DND-41 (cell line): ENCODE measurements around the gene ADPGK.
"Not testable (repeated sequence)": the region's sequence is repeated elsewhere in the genome, so short reads cannot be mapped to it uniquely, and the experiment has no call there.

Experiments used
- EZH2 ChIP-seq: IDR thresholded peaks from 3 replicates; pipeline ENCODE4 v1.6.1; 2012; ENCODE audit warnings: borderline replicate concordance, low read depth, mild to moderate bottlenecking, moderate library complexity, low read length, inconsistent platforms; ENCODE audit not compliant: severe bottlenecking
- TF ChIP-seq, protein P1 (sequence below): IDR thresholded peaks from 2 replicates; pipeline ENCODE4 v1.5.1; 2012; ENCODE audit warnings: borderline replicate concordance, low read length, moderate library complexity, mild to moderate bottlenecking; ENCODE audit not compliant: poor library complexity, severe bottlenecking; ENCODE audit errors: extremely low read depth

DNA sequence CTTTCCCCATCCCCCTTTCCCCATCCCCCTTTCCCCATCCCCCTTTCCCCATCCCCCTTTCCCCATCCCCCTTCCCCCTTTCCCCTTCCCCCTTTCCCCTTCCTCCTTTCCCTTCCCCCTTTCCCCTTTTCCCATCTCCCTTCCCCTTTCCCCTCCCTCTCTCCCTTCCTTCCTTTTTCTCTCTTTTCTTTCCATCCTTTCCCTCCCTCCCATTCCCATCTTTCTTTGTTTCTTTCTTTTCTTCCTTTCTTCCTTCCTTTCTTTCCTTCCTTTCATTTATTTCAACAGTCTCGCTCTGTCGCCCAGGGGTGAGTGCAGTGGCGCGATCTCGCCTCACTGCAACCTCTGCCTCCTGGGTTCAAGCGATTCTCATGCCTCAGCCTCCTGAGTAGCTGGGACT is 57.7 kb downstream of the ADPGK start:
- TF ChIP-seq, protein P1, sequence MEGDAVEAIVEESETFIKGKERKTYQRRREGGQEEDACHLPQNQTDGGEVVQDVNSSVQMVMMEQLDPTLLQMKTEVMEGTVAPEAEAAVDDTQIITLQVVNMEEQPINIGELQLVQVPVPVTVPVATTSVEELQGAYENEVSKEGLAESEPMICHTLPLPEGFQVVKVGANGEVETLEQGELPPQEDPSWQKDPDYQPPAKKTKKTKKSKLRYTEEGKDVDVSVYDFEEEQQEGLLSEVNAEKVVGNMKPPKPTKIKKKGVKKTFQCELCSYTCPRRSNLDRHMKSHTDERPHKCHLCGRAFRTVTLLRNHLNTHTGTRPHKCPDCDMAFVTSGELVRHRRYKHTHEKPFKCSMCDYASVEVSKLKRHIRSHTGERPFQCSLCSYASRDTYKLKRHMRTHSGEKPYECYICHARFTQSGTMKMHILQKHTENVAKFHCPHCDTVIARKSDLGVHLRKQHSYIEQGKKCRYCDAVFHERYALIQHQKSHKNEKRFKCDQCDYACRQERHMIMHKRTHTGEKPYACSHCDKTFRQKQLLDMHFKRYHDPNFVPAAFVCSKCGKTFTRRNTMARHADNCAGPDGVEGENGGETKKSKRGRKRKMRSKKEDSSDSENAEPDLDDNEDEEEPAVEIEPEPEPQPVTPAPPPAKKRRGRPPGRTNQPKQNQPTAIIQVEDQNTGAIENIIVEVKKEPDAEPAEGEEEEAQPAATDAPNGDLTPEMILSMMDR, result not testable (repeated sequence)
- TF ChIP-seq EZH2, result not testable (repeated sequence)
